Tibial artery (tissue), 4 donors: ENCODE measurements around the gene PPIH.

ENCODE experiments used
- DNase-seq, 2 donors: peaks; one replicate each; pipeline ENCODE4 v3.0.0-alpha.2; 2019
- H3K27ac ChIP-seq, 2 donors: fragments of 200-600 bp; sonication (generic) in 1 of 2; 1 replicate in 1 of 2; 2 replicates in 1 of 2; pipeline ENCODE4 v1.5.1; 2018 to 2019; ENCODE audit warnings: mild to moderate bottlenecking in 1 of 2
- H3K27me3 ChIP-seq, 2 donors: fragments of 200-600 bp; sonication (generic) in 1 of 2; one replicate each; pipeline versions ENCODE4 v1.5.1 to v1.6.0; 2016 to 2019
- H3K36me3 ChIP-seq, 3 donors: fragments of 200-600 bp; sonication (generic) in 2 of 3; one replicate each; pipeline ENCODE4 v1.5.1; 2016 to 2019; ENCODE audit warnings: mild to moderate bottlenecking in 2 of 3
- H3K4me1 ChIP-seq, 4 donors: fragments of 200-600 bp; sonication (generic) in 2 of 4; 1 replicate in 3 of 4; 2 replicates in 1 of 4; pipeline ENCODE4 v1.5.1; 2016 to 2019
- H3K4me3 ChIP-seq, 2 donors: fragments of 200-600 bp; sonication (generic) in 1 of 2; 1 replicate in 1 of 2; 2 replicates in 1 of 2; pipeline ENCODE4 v1.5.1; 2018 to 2019; ENCODE audit warnings: mild to moderate bottlenecking in 2 of 2
- H3K9me3 ChIP-seq, 3 donors: fragments of 200-600 bp; sonication (generic) in 1 of 3; one replicate each; pipeline ENCODE4 v1.5.1; 2016 to 2019
- CTCF ChIP-seq, 2 experiments: fragments of 200-600 bp in 1 of 2; fragments of 450-650 bp in 1 of 2; IDR thresholded peaks; one replicate each; pipeline ENCODE4 v1.5.1; 2017 to 2019; ENCODE audit warnings: antibody characterized with exemption in 2 of 2, mild to moderate bottlenecking in 1 of 2, moderate library complexity in 1 of 2
- intact Hi-C: fragments of 100-400 bp; cut with DNase I; formaldehyde crosslinking; loops from one replicate; pipeline ENCODE4 v1.15.0; 2023; ENCODE audit warnings: low total_unique reads

The PPIH gene

GRCh38 chr1:42669936-42670335, 11.7 kb downstream of the PPIH start:
- Histone ChIP-seq H3K27me3 (no peaks in the 10 kb centered on the region), H3K9me3 (no peaks in the 10 kb centered on the region), H3K4me1 (peaks cover 0 to 7% (median 0%) of the 10 kb centered on the region in 4 donors), H3K36me3 (peaks cover 29 to 82% (median 39%) of the 10 kb centered on the region in 3 donors), H3K27ac (no peak overlapping the region), H3K4me3 (no peak overlapping the region)
- no peak for DNase-seq
- intact Hi-C loops: no loop called here
- TF ChIP-seq CTCF (IDR thresholded peaks at IDR 0.05): no peak

- DNase-seq: no peak
- intact Hi-C loops: no loop called here
- TF ChIP-seq CTCF (IDR thresholded peaks at IDR 0.05): no peak
- Histone ChIP-seq H3K27ac (no peak overlapping the region), H3K9me3 (no peaks in the 10 kb centered on the region), H3K27me3 (no peaks in the 10 kb centered on the region), H3K4me1 (peaks cover 0 to 7% (median 0%) of the 10 kb centered on the region in 4 donors), H3K4me3 (no peak overlapping the region), H3K36me3 (peaks cover 29 to 82% (median 39%) of the 10 kb centered on the region in 3 donors)
Measured at GRCh38 chr1:42670425-42670824, 12.2 kb downstream of the PPIH start.

- no peak for DNase-seq
- TF ChIP-seq CTCF (IDR thresholded peaks at IDR 0.05): no peak
- intact Hi-C loops: no loop called here
- Histone ChIP-seq H3K36me3 (peaks cover 0 to 60% (median 6%) of the 10 kb centered on the region in 3 donors), H3K27me3 (no peaks in the 10 kb centered on the region), H3K9me3 (no peaks in the 10 kb centered on the region), H3K27ac (peak overlapping the region in 1 of 2 donors; percentile 29), H3K4me1 (peaks cover 0 to 7% (median 0%) of the 10 kb centered on the region in 4 donors), H3K4me3 (no peak overlapping the region)
Measured at GRCh38 chr1:42674214-42674613, 16.0 kb downstream of the PPIH start.

- Histone ChIP-seq H3K4me3 (no peak overlapping the region), H3K4me1 (peaks cover 0 to 8% (median 0%) of the 10 kb centered on the region in 4 donors), H3K27me3 (no peaks in the 10 kb centered on the region), H3K27ac (peak overlapping the region in 1 of 2 donors; percentile 29), H3K36me3 (peaks cover 0 to 56% (median 6%) of the 10 kb centered on the region in 3 donors), H3K9me3 (no peaks in the 10 kb centered on the region)
- DNase-seq: no peak
- TF ChIP-seq CTCF (IDR thresholded peaks at IDR 0.05): no peak
- intact Hi-C loops: no loop called here
Measured at GRCh38 chr1:42674682-42675081, 16.5 kb downstream of the PPIH start.

GRCh38 chr1:42675467-42675866, 17.2 kb downstream of the PPIH start:
- DNase-seq: no peak
- H3K27ac ChIP-seq: no peak overlapping the region
- TF ChIP-seq CTCF (IDR thresholded peaks at IDR 0.05): no peak
- peaks cover 0 to 16% (median 2%) of the 10 kb centered on the region in 4 donors for H3K4me1 ChIP-seq
- H3K36me3 ChIP-seq: peaks cover 0 to 48% (median 6%) of the 10 kb centered on the region in 3 donors
- no peaks in the 10 kb centered on the region for H3K9me3 ChIP-seq
- intact Hi-C loops: no loop called here
- H3K4me3 ChIP-seq: no peak overlapping the region
- H3K27me3 ChIP-seq: no peaks in the 10 kb centered on the region
